HG03457 (cell line): ENCODE results near the gene NUDT11.
"Not testable (repeated sequence)": the region's sequence is repeated elsewhere in the genome, so short reads cannot be mapped to it uniquely, and the experiment has no call there.

Experiments used
- ATAC-seq: cut with Tn5 transposase; IDR thresholded peaks from one replicate; pipeline ENCODE4 v1.9.1; 2021; ENCODE audit warnings: moderate number of reproducible peaks; ENCODE audit not compliant: unreplicated experiment

Gene NUDT11

GRCh38 chrX:51496501-51497291 is at the start of gene NUDT11:
NUDT11 (minus strand) TSS chrX:51496592; CDS start chrX:51496444, 148 bp downstream.
- no peak for ATAC-seq

GRCh38 chrX:51520393-51520792 is 24.0 kb upstream of the NUDT11 start:
- ATAC-seq = no peak

GRCh38 chrX:51519131-51519530 is 22.7 kb upstream of the NUDT11 start:
- not testable (repeated sequence) for ATAC-seq

- ATAC-seq = no peak
Measured at GRCh38 chrX:51507551-51507950, 11.2 kb upstream of the NUDT11 start.

DNA sequence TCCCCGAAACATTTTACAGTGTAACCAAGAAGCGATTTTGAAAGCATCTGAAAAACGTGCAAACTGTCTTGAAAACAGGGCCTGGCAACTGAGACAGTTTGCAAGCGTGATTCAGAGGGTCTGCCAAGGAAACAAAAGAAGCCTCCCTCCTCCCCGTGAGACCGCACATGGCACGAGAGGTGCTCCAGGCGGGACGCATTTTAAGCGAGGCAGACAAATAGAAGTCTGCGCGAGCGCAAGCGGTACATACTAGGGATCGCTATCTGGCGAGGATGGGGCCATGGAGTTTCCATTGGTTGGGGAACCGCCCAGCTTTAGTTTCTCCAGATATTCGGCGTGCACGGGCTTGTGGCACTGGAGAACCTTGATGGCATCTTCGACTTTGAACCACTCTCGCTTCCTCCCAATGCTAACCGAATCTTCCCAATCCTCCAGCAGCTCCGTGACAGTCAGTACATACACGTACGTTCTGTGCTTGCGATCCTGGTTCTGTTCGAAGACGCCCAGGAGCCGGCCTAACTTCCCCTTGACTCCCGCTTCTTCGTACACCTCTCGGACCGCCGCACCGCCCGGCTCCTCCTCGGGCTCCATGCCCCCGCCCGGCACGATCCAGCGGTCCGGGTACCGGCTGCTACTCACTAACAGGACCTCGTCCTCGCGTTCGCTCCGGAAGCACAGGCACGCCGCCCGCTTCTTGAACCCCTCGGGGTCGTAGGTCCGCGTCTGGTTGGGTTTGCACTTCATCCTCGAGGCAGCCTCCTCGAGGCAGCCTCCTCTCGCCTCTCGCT is 497 bp downstream of the NUDT11 start:
- ATAC-seq = not testable (repeated sequence)

- ATAC-seq = no peak
Measured at GRCh38 chrX:51494409-51494808, 2.0 kb downstream of the NUDT11 start.

- ATAC-seq = no peak
Measured at GRCh38 chrX:51487960-51488267, 8.5 kb downstream of the NUDT11 start.

DNA sequence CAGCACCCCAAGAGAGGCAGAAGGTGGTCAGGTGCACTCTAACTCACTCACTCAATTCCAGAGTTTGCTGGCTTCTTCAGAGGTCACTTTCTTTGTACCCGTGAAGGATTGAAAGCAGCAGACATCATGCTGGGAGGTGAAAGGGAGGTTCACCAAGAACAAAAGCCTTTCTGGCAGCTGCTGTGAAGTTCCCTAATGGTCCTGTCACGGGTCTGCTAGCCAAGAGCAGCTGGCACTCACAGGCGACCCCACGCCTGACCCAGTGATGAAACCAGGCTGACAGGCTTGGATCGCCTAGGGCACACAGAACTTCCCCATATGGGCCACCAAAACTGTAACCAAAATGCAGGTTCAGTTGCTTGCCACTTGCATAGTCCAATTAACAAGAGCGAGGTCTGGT is 11.8 kb downstream of the NUDT11 start:
- no peak for ATAC-seq

GRCh38 chrX:51482411-51482810 is 14.0 kb downstream of the NUDT11 start:
- not testable (repeated sequence) for ATAC-seq

DNA sequence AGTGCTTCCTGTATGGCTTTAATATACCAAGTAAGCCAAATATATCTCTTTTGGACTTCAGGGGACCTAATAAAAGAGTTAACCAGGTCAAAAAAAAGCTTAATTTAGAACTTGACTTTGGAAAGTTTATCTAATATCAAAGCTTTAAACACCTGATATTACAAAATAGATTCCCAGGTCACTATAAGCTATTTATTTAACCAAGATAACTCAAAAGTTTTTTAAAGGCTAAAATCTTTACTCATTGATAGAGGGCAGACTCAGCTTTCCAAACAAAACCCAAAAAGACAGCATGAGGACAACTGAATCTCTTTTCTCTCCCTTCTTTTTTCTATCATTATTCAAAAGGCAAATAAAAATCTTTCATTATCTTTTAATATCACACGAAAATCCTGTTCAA is 19.5 kb downstream of the NUDT11 start:
- no peak for ATAC-seq

DNA sequence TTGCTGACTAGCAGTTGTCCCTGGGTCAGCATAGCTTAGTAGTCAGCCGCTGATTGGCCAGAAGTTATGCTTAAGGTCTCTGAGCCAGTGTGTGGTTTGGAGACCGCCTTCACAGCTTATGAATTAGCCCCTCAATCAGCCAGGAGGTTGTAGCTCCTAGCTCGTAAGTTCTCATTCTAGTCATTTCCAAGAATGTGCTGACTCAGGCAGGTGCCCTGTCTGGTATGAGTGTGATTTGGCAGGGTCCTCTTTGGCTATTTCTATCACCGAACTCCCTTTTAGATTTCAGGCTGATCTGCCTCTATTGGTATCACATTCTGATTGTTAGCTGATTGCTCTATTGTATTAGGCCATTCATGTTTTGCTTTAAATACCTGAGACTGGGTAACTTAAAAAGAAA is 33.1 kb downstream of the NUDT11 start:
- ATAC-seq = no peak

DNA sequence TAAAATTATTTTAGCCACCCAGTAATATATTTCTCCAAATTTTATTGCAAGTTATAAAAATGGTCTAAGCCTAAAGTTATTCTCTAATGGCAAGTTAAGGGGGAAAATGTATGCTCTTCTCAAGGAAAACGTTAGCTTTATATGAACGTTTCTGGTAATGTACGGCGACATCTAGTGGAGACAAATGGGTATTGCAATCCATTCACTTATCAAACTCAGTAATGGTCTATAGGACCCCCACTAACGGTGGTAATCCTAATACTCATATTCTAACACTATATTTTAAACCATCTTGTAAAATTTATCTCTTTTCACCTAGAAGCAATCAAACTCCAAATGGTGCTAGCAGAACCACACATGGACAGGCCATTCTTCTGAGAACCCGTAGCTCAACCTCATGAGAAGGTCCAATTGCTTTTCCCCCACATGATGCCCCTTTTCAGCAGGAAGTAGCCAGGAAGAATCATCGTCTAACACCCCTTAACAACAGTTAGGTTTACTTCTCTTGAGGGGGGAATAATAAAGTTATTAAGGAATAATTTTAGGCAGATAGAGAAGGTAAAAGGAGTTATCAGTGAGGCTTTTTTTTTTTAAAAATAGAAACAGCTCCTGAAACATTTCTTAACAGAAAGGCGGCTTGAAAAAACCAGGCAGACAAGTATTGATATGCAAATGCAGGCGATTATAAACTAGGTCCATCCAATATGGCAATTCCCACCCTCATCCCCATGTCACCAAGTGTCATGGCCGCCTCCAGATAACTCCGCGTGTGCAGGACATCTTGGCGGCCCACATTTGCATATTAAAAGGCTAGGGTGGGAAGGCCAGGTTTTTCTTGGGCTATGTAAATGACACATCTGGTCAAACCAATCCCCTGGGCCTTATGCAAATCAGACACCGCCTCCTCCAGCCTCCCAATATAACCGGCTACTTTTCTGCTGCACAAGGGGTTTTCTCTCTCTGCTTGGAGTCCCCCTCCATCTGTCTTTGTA is 35.0 kb downstream of the NUDT11 start:
- ATAC-seq = no peak

GRCh38 chrX:51459125-51459524 is 37.3 kb downstream of the NUDT11 start:
- ATAC-seq = no peak

- no peak for ATAC-seq
Measured at GRCh38 chrX:51456814-51457213, 39.6 kb downstream of the NUDT11 start.

- no peak for ATAC-seq
Measured at GRCh38 chrX:51456246-51456645, 40.1 kb downstream of the NUDT11 start.

DNA sequence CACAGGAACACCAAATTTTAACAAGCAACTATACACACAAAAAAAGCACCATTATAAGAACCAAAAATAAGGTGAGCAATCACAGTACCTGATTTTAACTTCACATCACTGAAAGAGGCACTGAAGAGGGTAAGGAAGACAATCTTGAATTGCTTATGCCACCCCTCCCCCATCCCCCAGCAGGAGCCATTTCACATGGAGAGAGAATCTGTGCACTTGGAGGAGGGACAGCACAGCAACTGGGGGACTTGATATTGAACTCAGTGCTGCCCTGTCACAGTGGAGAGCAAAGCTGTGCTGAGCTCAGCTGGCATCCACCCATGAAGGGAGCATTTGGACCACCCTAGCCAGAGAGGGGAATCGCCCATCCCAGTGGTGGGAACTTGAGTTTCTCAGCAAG is 56.0 kb downstream of the NUDT11 start:
- ATAC-seq = no peak
